HCT116 (cell line): ENCODE data around the gene ZNF521. TPM values are rescaled to one million over a fixed set of nuclear protein-coding genes. Genes with fewer than 3 reads are reported as not detected.

Experiments
- ATAC-seq: fragments of 200-7000 bp; cut with Tn5 transposase; 2 replicates; pipeline ENCODE4 v1.9.1; 2020; ENCODE audit warnings: mild to moderate bottlenecking, moderate library complexity
- BruUV-seq: library from RNA; stranded (reverse); fragments of 400-500 nt; replicated peaks from 2 replicates; lab custom pipeline; 2021; lab: Mats Ljungman, UMichigan
- CTCF ChIA-PET: fragments of 300-600 bp; sonication (Branson Sonifier 250); formaldehyde crosslinking; loops from one replicate; lab custom pipeline; 2021; ENCODE audit warnings: antibody characterized with exemption; lab: Charles Lee
- POLR2A ChIA-PET: fragments of 300-600, 350-600 bp; sonication (Branson Sonifier 250); formaldehyde crosslinking; loops from one replicate; lab custom pipeline; 2021; ENCODE audit warnings: antibody characterized with exemption; lab: Charles Lee
- RAD21 ChIA-PET, 2 experiments: fragments of 300-600 bp; sonication (Branson Sonifier 250); formaldehyde crosslinking; loops; one replicate each; lab custom pipeline; 2023; ENCODE audit warnings: low total read pairs in 2 of 2; ENCODE audit not compliant: uncharacterized antibody in 2 of 2, unreplicated experiment in 2 of 2, low non-redundant PET in 1 of 2; lab: Charles Lee
- DNase-seq: peaks from one replicate; pipeline ENCODE4 v3.0.0-alpha.2; 2010; ENCODE audit warnings: low read depth, low spot score
- H2AFZ ChIP-seq: fragments of 200-600 bp; shearing (Covaris generic), sonication (generic); 2 replicates; pipeline ENCODE4 v1.6.1; 2017; ENCODE audit warnings: low read depth, mixed run types, mixed read lengths, antibody characterized with exemption, low read length; ENCODE audit not compliant: poor library complexity, severe bottlenecking
- H3K27ac ChIP-seq: 2 replicates; pipeline ENCODE4 v1.5.1; 2012; ENCODE audit warnings: low read depth, low read length
- H3K27me3 ChIP-seq: fragments of 200-600 bp; sonication (generic); 2 replicates; pipeline ENCODE4 v1.6.1; 2016; ENCODE audit warnings: mixed run types, low read length, mixed read lengths; ENCODE audit not compliant: insufficient read depth
- H3K36me3 ChIP-seq, 2 experiments: fragments of 200-500 bp in 1 of 2; fragments of 200-600 bp in 1 of 2; sonication (Bioruptor generic) in 1 of 2; sonication (generic) in 1 of 2; 2 replicates each; pipeline versions ENCODE4 v1.5.1 to v1.6.1; 2014 to 2016; ENCODE audit warnings: low read length in 2 of 2, inconsistent platforms in 1 of 2, mixed read lengths in 1 of 2, mixed run types in 1 of 2; ENCODE audit not compliant: insufficient read depth in 2 of 2, control insufficient read depth in 1 of 2
- H3K4me1 ChIP-seq, 2 experiments: fragments of 200-600 bp in 1 of 2; sonication (generic) in 1 of 2; 2 replicates each; pipeline versions ENCODE4 v1.5.1 to v1.6.1; 2012 to 2017; ENCODE audit warnings: low read length in 2 of 2, inconsistent platforms in 1 of 2, mild to moderate bottlenecking in 1 of 2, mixed read lengths in 1 of 2, mixed run types in 1 of 2, moderate library complexity in 1 of 2; ENCODE audit not compliant: insufficient read depth in 2 of 2, control insufficient read depth in 1 of 2
- H3K4me2 ChIP-seq: fragments of 200-600 bp; sonication (generic); 2 replicates; pipeline ENCODE4 v1.6.1; 2017; ENCODE audit warnings: mixed run types, low read length, mixed read lengths
- H3K4me3 ChIP-seq, 2 experiments: fragments of 200-600 bp in 1 of 2; sonication (generic) in 1 of 2; replicated peaks in 1 of 2; 2 replicates each; pipeline ENCODE4 v1.5.1; 2011 to 2016; ENCODE audit warnings: low read length in 2 of 2, control low read depth in 1 of 2, low read depth in 1 of 2, mild to moderate bottlenecking in 1 of 2, mixed read lengths in 1 of 2, mixed run types in 1 of 2
- H3K79me2 ChIP-seq: fragments of 200-600 bp; sonication (generic); 2 replicates; pipeline ENCODE4 v1.6.1; 2017; ENCODE audit warnings: mild to moderate bottlenecking, mixed run types, low read length, moderate library complexity, mixed read lengths; ENCODE audit not compliant: insufficient read depth
- H3K9ac ChIP-seq: fragments of 200-600 bp; sonication (generic); 2 replicates; pipeline ENCODE4 v1.6.1; 2016; ENCODE audit warnings: low read length, mixed read lengths
- H3K9me2 ChIP-seq: fragments of 200-600 bp; sonication (generic), shearing (Covaris generic); 2 replicates; pipeline ENCODE4 v1.6.1; 2017; ENCODE audit warnings: mixed run types, mild to moderate bottlenecking, moderate library complexity; ENCODE audit not compliant: insufficient read depth
- H3K9me3 ChIP-seq, 2 experiments: fragments of 200-500 bp in 1 of 2; fragments of 200-600 bp in 1 of 2; sonication (Bioruptor generic) in 1 of 2; sonication (generic) in 1 of 2; 2 replicates each; pipeline ENCODE4 v1.6.1; 2014 to 2017; ENCODE audit warnings: low read length in 2 of 2, mixed read lengths in 2 of 2, inconsistent platforms in 1 of 2, low read depth in 1 of 2, mild to moderate bottlenecking in 1 of 2, mixed run types in 1 of 2, moderate library complexity in 1 of 2; ENCODE audit not compliant: control insufficient read depth in 1 of 2, insufficient read depth in 1 of 2
- H4K20me1 ChIP-seq: fragments of 200-600 bp; sonication (generic), shearing (Covaris generic); 2 replicates; pipeline ENCODE4 v1.6.1; 2017; ENCODE audit warnings: mixed run types, mild to moderate bottlenecking, moderate library complexity; ENCODE audit not compliant: insufficient read depth
- ATF3 ChIP-seq: IDR thresholded peaks from 2 replicates; pipeline ENCODE4 v1.6.1; 2012
- CEBPB ChIP-seq: IDR thresholded peaks from 2 replicates; pipeline ENCODE4 v1.6.1; 2012; ENCODE audit warnings: low read depth
- EGR1 ChIP-seq: IDR thresholded peaks from 2 replicates; pipeline ENCODE4 v1.6.1; 2012; ENCODE audit warnings: low read depth
- EZH2phosphoT487 ChIP-seq: fragments of 200-600 bp; IDR thresholded peaks from 2 replicates; pipeline ENCODE4 v1.6.1; 2018; ENCODE audit warnings: antibody characterized with exemption, borderline replicate concordance
- FOSL1 ChIP-seq: IDR thresholded peaks from 2 replicates; pipeline ENCODE4 v1.6.1; 2012; ENCODE audit warnings: low read depth
- POLR2AphosphoS5 ChIP-seq: IDR thresholded peaks from 2 replicates; pipeline ENCODE4 v1.6.1; 2011; ENCODE audit warnings: mild to moderate bottlenecking, low read depth, low read length, moderate library complexity
- RAD21 ChIP-seq: IDR thresholded peaks from 2 replicates; pipeline ENCODE4 v1.6.1; 2012; ENCODE audit warnings: low read depth, mild to moderate bottlenecking
- SIN3A ChIP-seq: IDR thresholded peaks from 2 replicates; pipeline ENCODE4 v1.6.1; 2012; ENCODE audit warnings: low read depth
- TCF7L2 ChIP-seq: IDR thresholded peaks from 2 replicates; pipeline ENCODE4 v1.7.0; 2011; ENCODE audit warnings: borderline replicate concordance, inconsistent platforms; ENCODE audit not compliant: insufficient read depth, insufficient read length; ENCODE audit errors: extremely low read depth
- ZNF274 ChIP-seq: fragments of 200-500 bp; sonication (Bioruptor generic); IDR thresholded peaks from 2 replicates; pipeline ENCODE4 v1.6.1; 2014; ENCODE audit warnings: mild to moderate bottlenecking, low read depth, low read length, inconsistent platforms
- intact Hi-C: fragments of 100-400 bp; cut with micrococcal nuclease; formaldehyde crosslinking; loops from 2 replicates; pipeline ENCODE4 v1.10.0; 2022
- total RNA-seq: library from RNA; stranded (reverse); gene quantifications from one replicate; pipeline ENCODE4 v1.2.1, GENCODE V29; 2021; ENCODE audit not compliant: unreplicated experiment
- TF ChIP-seq, protein P1 (sequence below): IDR thresholded peaks from 2 replicates; pipeline ENCODE4 v1.6.1; 2012

The ZNF521 gene
- total RNA-seq, 1 experiment from 2014 or later = 0.10 TPM

DNA sequence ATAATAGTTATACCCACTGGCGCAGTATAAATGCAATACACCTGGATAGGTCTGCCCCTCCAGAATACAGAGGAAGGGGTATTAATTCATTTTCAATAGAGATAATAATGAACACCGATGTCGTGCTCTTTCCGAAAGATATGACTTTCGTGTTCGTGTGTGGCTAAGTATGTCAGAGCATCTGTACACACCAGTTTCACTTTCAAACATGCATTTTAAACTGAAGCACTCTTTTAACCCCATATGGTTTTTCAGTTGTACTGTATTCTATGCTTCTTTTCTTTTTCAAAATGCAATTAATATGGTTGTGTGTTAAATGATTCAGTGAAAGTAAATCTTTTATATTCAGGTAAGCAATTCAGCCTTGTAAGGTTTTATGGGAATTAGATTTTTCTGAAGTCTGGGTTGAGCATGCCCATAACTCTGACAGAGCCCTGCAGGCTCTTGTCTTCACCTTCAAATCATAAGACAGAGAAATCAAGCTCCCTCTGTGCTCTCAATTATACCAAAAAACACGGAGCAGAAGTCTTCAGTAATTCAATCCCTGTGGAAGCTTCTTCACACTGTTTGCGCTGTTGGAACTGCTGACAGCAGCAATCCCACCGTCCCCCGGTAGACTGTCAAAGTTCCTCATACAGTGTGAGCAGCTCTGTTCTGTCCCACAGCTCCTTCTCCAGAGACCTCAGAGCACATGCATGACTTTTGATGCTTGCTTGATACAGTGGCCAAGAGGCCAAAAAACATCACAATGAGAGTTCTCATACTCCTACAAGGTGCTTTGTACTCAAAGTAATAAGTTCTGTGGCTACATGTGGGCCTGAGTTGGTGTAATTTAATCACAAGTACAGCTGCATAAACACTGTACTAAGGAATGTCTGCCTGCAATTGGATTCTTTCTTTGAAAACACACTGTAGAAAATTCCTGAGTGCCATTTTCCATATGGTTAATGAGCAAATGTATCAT lies 186.8 kb downstream of the ZNF521 start:
- POLR2A ChIA-PET = no interaction called here

More for the DNA sequence above, 186.8 kb downstream of the ZNF521 start:
- no peak overlapping the region for H3K9ac ChIP-seq
- intact Hi-C loops = no loop called here
- DNase-seq = no peak
- BruUV-seq = no TSS peak
- no peak for ATAC-seq
- CTCF ChIA-PET = no interaction called here
- H3K79me2 ChIP-seq = no peaks in the 10 kb centered on the region
- H3K9me3 ChIP-seq = no peaks in the 10 kb centered on the region
- H3K4me1 ChIP-seq = no peaks in the 10 kb centered on the region
- RAD21 ChIA-PET = no interaction called here
- H3K27me3 ChIP-seq = no peaks in the 10 kb centered on the region
- no peaks in the 10 kb centered on the region; a peak in 1 of 4 replicates for H3K36me3 ChIP-seq
- no peaks in the 10 kb centered on the region for H3K9me2 ChIP-seq
- no peak overlapping the region for H2AFZ ChIP-seq
- no peak overlapping the region for H3K4me3 ChIP-seq
- no peaks in the 10 kb centered on the region for H4K20me1 ChIP-seq
- no peak overlapping the region for H3K27ac ChIP-seq
- no peak for TF ChIP-seq TCF7L2
- no peak for TF ChIP-seq EGR1
- TF ChIP-seq CEBPB = no peak
- TF ChIP-seq RAD21 = no peak
- no peak for TF ChIP-seq FOSL1
- TF ChIP-seq ZNF274 = no peak
- TF ChIP-seq EZH2phosphoT487 = no peak
- no peak for TF ChIP-seq SIN3A
- no peak for TF ChIP-seq POLR2AphosphoS5
- no peak for TF ChIP-seq ATF3
- TF ChIP-seq, protein P1, sequence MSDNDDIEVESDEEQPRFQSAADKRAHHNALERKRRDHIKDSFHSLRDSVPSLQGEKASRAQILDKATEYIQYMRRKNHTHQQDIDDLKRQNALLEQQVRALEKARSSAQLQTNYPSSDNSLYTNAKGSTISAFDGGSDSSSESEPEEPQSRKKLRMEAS = no peak
- H3K4me2 ChIP-seq = no peak overlapping the region
